OCI-LY7 (cell line): Measurements from ENCODE around the gene NSD1. TPM values are rescaled to one million over a fixed set of nuclear protein-coding genes. Genes with fewer than 3 reads are reported as not detected.

ENCODE experiments used
- BruUV-seq: library from RNA; stranded (reverse); fragments of 400-500 nt; replicated peaks from 2 replicates; lab custom pipeline; 2021; lab: Mats Ljungman, UMichigan
- CTCF ChIA-PET: fragments of 300-600 bp; sonication (Branson Sonifier 250); formaldehyde crosslinking; loops from one replicate; lab custom pipeline; 2022; ENCODE audit warnings: antibody characterized with exemption; ENCODE audit not compliant: unreplicated experiment; lab: Charles Lee
- POLR2A ChIA-PET: fragments of 300-600 bp; sonication (Branson Sonifier 250); formaldehyde crosslinking; loops from one replicate; lab custom pipeline; 2022; ENCODE audit warnings: antibody characterized with exemption; lab: Charles Lee
- DNase-seq: peaks from one replicate; pipeline ENCODE4 v3.0.0-alpha.2; 2015; ENCODE audit warnings: low spot score
- H2AFZ ChIP-seq: fragments of 200-600 bp; sonication (generic), shearing (Covaris generic); 2 replicates; pipeline ENCODE4 v1.6.1; 2014; ENCODE audit warnings: mild to moderate bottlenecking, antibody characterized with exemption, low read length, moderate library complexity
- H3K27ac ChIP-seq: fragments of 200-600 bp; sonication (generic); 2 replicates; pipeline ENCODE4 v1.5.1; 2014; ENCODE audit warnings: mixed run types, low read depth, mild to moderate bottlenecking, moderate library complexity, low read length, inconsistent platforms; ENCODE audit not compliant: poor library complexity, severe bottlenecking
- H3K36me3 ChIP-seq: fragments of 200-600 bp; sonication (generic); 2 replicates; pipeline ENCODE4 v1.6.1; 2014; ENCODE audit warnings: mild to moderate bottlenecking, antibody characterized with exemption, low read length, moderate library complexity, mixed read lengths; ENCODE audit not compliant: insufficient read depth
- H3K4me1 ChIP-seq: fragments of 200-600 bp; sonication (generic); 2 replicates; pipeline ENCODE4 v1.5.1; 2014; ENCODE audit warnings: mild to moderate bottlenecking, low read length; ENCODE audit not compliant: insufficient read depth, poor library complexity, severe bottlenecking
- H3K4me2 ChIP-seq: fragments of 200-600 bp; sonication (generic); 2 replicates; pipeline ENCODE4 v1.6.1; 2014; ENCODE audit warnings: mild to moderate bottlenecking, low read length
- H3K4me3 ChIP-seq: fragments of 200-600 bp; sonication (generic); 2 replicates; pipeline ENCODE4 v1.5.1; 2014; ENCODE audit warnings: mild to moderate bottlenecking, low read depth, low read length; ENCODE audit not compliant: poor library complexity, severe bottlenecking
- H3K79me2 ChIP-seq: fragments of 200-600 bp; sonication (generic); 2 replicates; pipeline ENCODE4 v1.6.1; 2016; ENCODE audit warnings: low read depth, mild to moderate bottlenecking, low read length, moderate library complexity, mixed read lengths; ENCODE audit not compliant: insufficient read depth
- H3K9me2 ChIP-seq: fragments of 200-600 bp; sonication (generic); 2 replicates; pipeline ENCODE4 v1.6.1; 2016; ENCODE audit warnings: mild to moderate bottlenecking, low read length, mixed read lengths; ENCODE audit not compliant: insufficient read depth
- H3K9me3 ChIP-seq: fragments of 200-600 bp; sonication (generic); 2 replicates; pipeline ENCODE4 v1.6.1; 2014; ENCODE audit warnings: mild to moderate bottlenecking, mixed run types, low read length, mixed read lengths
- H4K20me1 ChIP-seq: fragments of 200-600 bp; sonication (generic); 2 replicates; pipeline ENCODE4 v1.6.1; 2014; ENCODE audit warnings: mild to moderate bottlenecking, antibody characterized with exemption, low read length, moderate library complexity, mixed read lengths; ENCODE audit not compliant: insufficient read depth
- CTCF ChIP-seq: fragments of 200-600 bp; sonication (generic); conservative IDR thresholded peaks from 2 replicates; pipeline ENCODE4 v1.5.1; 2014; ENCODE audit warnings: mild to moderate bottlenecking, antibody characterized with exemption, low read length, moderate library complexity, mixed read lengths
- EZH2phosphoT487 ChIP-seq: fragments of 200-600 bp; sonication (generic); IDR thresholded peaks from 2 replicates; pipeline ENCODE4 v1.6.1; 2018; ENCODE audit warnings: low read depth, borderline replicate concordance, mild to moderate bottlenecking, mixed run types, antibody characterized with exemption, low read length, moderate library complexity, mixed read lengths
- intact Hi-C: fragments of 100-400 bp; cut with micrococcal nuclease; formaldehyde crosslinking; loops from one replicate; pipeline ENCODE4 v1.10.0; 2022; ENCODE audit not compliant: unreplicated experiment
- total RNA-seq, 2 experiments: library from RNA; depleted of rRNA in 1 of 2; stranded (reverse); fragments of >200 nt in 1 of 2; shearing (Covaris generic) in 1 of 2; gene quantifications; 2 replicates each; pipeline ENCODE4 v1.2.3, GENCODE V29; 2014 to 2022

The NSD1 gene
- total RNA-seq, 2 experiments from 2014 or later, result 64.3 to 142 TPM

GRCh38 chr5:177231479-177232250 is 98.1 kb downstream of the NSD1 start:
- no peak for DNase-seq
- ChIA-PET POLR2A (interaction anchor here (0.5 to 1.6 kb wide), 2 partner anchors 12 to 767 kb away, joined by 3 to 4 read pairs; no protein-coding TSS in a partner anchor), CTCF (no interaction called here)
- no peak overlapping the region for H2AFZ ChIP-seq
- H3K9me3 ChIP-seq, result no peaks in the 10 kb centered on the region
- H4K20me1 ChIP-seq, result peaks cover 11% of the 10 kb centered on the region; the same call in 1 of the 2 replicates
- peaks cover 41% of the 10 kb centered on the region for H3K36me3 ChIP-seq
- H3K4me1 ChIP-seq, result no peaks in the 10 kb centered on the region
- no peak for TF ChIP-seq EZH2phosphoT487
- no peak for TF ChIP-seq CTCF
- intact Hi-C loops, result no loop called here
- H3K79me2 ChIP-seq, result peaks cover 56% of the 10 kb centered on the region
- no peaks in the 10 kb centered on the region for H3K9me2 ChIP-seq
- no TSS peak for BruUV-seq
- H3K4me2 ChIP-seq, result no peak overlapping the region
- no peak overlapping the region for H3K27ac ChIP-seq
- H3K4me3 ChIP-seq, result no peak overlapping the region

GRCh38 chr5:177232358-177232757 is 98.8 kb downstream of the NSD1 start:
- CTCF ChIA-PET, result no interaction called here
- no TSS peak for BruUV-seq
- H3K9me2 ChIP-seq, result no peaks in the 10 kb centered on the region
- intact Hi-C loops, result no loop called here
- DNase-seq, result no peak
- H3K27ac ChIP-seq, result no peak overlapping the region
- no peak overlapping the region for H2AFZ ChIP-seq
- TF ChIP-seq CTCF (no peak), EZH2phosphoT487 (no peak)
- POLR2A ChIA-PET, result interaction anchor here (0.9 to 1.6 kb wide), 2 partner anchors 13 to 44 kb away, joined by 3 read pairs; no protein-coding TSS in a partner anchor
- H3K9me3 ChIP-seq, result no peaks in the 10 kb centered on the region
- peaks cover 11% of the 10 kb centered on the region; the same call in 1 of the 2 replicates for H4K20me1 ChIP-seq
- H3K79me2 ChIP-seq, result peaks cover 49% of the 10 kb centered on the region
- H3K4me2 ChIP-seq, result no peak overlapping the region
- peaks cover 47% of the 10 kb centered on the region for H3K36me3 ChIP-seq
- H3K4me3 ChIP-seq, result no peak overlapping the region
- H3K4me1 ChIP-seq, result no peaks in the 10 kb centered on the region

GRCh38 chr5:177232761-177233160 is 99.2 kb downstream of the NSD1 start:
- Histone ChIP-seq H3K79me2 (peaks cover 45% of the 10 kb centered on the region), H2AFZ (no peak overlapping the region), H4K20me1 (peaks cover 11% of the 10 kb centered on the region; the same call in 1 of the 2 replicates), H3K27ac (no peak overlapping the region), H3K4me1 (no peaks in the 10 kb centered on the region), H3K36me3 (peaks cover 51% of the 10 kb centered on the region), H3K4me2 (no peak overlapping the region), H3K9me3 (no peaks in the 10 kb centered on the region), H3K4me3 (no peak overlapping the region), H3K9me2 (no peaks in the 10 kb centered on the region)
- ChIA-PET POLR2A (interaction anchor here (0.9 kb wide), 1 partner anchor 45 kb away, joined by 3 read pairs; no protein-coding TSS in a partner anchor), CTCF (no interaction called here)
- intact Hi-C loops, result no loop called here
- no peak for TF ChIP-seq EZH2phosphoT487
- no peak for TF ChIP-seq CTCF
- no peak for DNase-seq
- no TSS peak for BruUV-seq
